T47D (cell line): ENCODE data around the gene TERB1.

ENCODE experiments used
- DNase-seq, 2 experiments: peaks; one replicate each; pipeline versions ENCODE4 v3.0.0 to v3.0.0-alpha.2; 2011 to 2012; ENCODE audit warnings: low read depth in 1 of 2, low spot score in 1 of 2
- JUND ChIP-seq: IDR thresholded peaks from 2 replicates; pipeline ENCODE4 v1.6.1; 2012; ENCODE audit warnings: low read depth
- in situ Hi-C: cut with HindIII; loops from 2 replicates; pipeline ENCODE4 v1.10.0; 2016; ENCODE audit warnings: low sequenced_read_pairs, low pct_unique_long_range_greater_than_20kb

TERB1 gene

GRCh38 chr16:66801320-66802105, at the start of gene TERB1:
TERB1 (minus strand) TSS chr16:66801584; CDS start chr16:66796798, 4,786 bp downstream.
- DNase-seq = no peak
- no peak for TF ChIP-seq JUND
- in situ Hi-C loops = no loop called here

- in situ Hi-C loops = no loop called here
- DNase-seq = no peak
- no peak for TF ChIP-seq JUND
These were observed 48.9 kb upstream of the TERB1 start for GRCh38 chr16:66850115-66850815.

- no peak for TF ChIP-seq JUND
- in situ Hi-C loops = no loop called here
- DNase-seq = no peak
These were observed 48.2 kb upstream of the TERB1 start for GRCh38 chr16:66849549-66849948.

GRCh38 chr16:66849021-66849420, 47.6 kb upstream of the TERB1 start:
- no peak for DNase-seq
- in situ Hi-C loops = no loop called here
- no peak for TF ChIP-seq JUND

GRCh38 chr16:66848172-66848571, 46.8 kb upstream of the TERB1 start:
- in situ Hi-C loops = no loop called here
- no peak for TF ChIP-seq JUND
- DNase-seq = no peak

- no peak for TF ChIP-seq JUND
- in situ Hi-C loops = no loop called here
- DNase-seq = no peak
These were observed 46.2 kb upstream of the TERB1 start for GRCh38 chr16:66847533-66848067.

- in situ Hi-C loops = no loop called here
- DNase-seq = no peak
- TF ChIP-seq JUND = no peak
These were observed 45.4 kb upstream of the TERB1 start for GRCh38 chr16:66846831-66847230.

- no peak for DNase-seq
- in situ Hi-C loops = no loop called here
- TF ChIP-seq JUND = no peak
These were observed 44.9 kb upstream of the TERB1 start for GRCh38 chr16:66846266-66846665.

- no peak for DNase-seq
- in situ Hi-C loops = no loop called here
- TF ChIP-seq JUND = no peak
These were observed 44.4 kb upstream of the TERB1 start for GRCh38 chr16:66845791-66846221.

GRCh38 chr16:66845080-66845410, 43.7 kb upstream of the TERB1 start:
- no peak for TF ChIP-seq JUND
- DNase-seq = no peak
- in situ Hi-C loops = no loop called here

GRCh38 chr16:66844342-66845079, 43.1 kb upstream of the TERB1 start, which contains the start of gene CA7:
CA7 (plus strand) TSS chr16:66844414; CDS start chr16:66844488, 74 bp downstream.
- in situ Hi-C loops = no loop called here
- DNase-seq = no peak
- TF ChIP-seq JUND = no peak

GRCh38 chr16:66844009-66844341, 42.6 kb upstream of the TERB1 start:
- no peak for TF ChIP-seq JUND
- DNase-seq = no peak
- in situ Hi-C loops = no loop called here

GRCh38 chr16:66843191-66843590, 41.8 kb upstream of the TERB1 start:
- no peak for DNase-seq
- in situ Hi-C loops = no loop called here
- no peak for TF ChIP-seq JUND
